HepG2 (cell line): ENCODE measurements around the gene NEDD4L. TPM values are rescaled to one million over a fixed set of nuclear protein-coding genes. Genes with fewer than 3 reads are reported as not detected.

ENCODE experiments used
- ATAC-seq: fragments of 200-7000 bp; cut with Tn5 transposase; 3 replicates; pipeline ENCODE4 v1.9.1; 2020; ENCODE audit warnings: mild to moderate bottlenecking, moderate library complexity
- BruUV-seq: library from RNA; stranded (reverse); fragments of 400-500 nt; replicated peaks from 2 replicates; lab custom pipeline; 2021; lab: Mats Ljungman, UMichigan
- CTCF ChIA-PET: fragments of 300-600 bp; formaldehyde crosslinking; extraction: SDS; loops from one replicate; lab custom pipeline; 2021; ENCODE audit warnings: low total read pairs, inconsistent platforms, low intra/inter-chr PET ratio; lab: Yijun Ruan, JAX
- POLR2A ChIA-PET: fragments of 350-600 bp; sonication (Branson Sonifier 250); formaldehyde crosslinking; loops from one replicate; lab custom pipeline; 2020; ENCODE audit warnings: antibody characterized with exemption, inconsistent platforms; lab: Yijun Ruan, JAX
- DNase-seq: peaks from one replicate; pipeline ENCODE4 v3.0.0-alpha.2; 2015; ENCODE audit warnings: low spot score
- FAIRE-seq: peaks from 3 replicates; lab custom pipeline; 2011; peaks lifted over from hg19 to GRCh38; lab: Jason Lieb, UNC
- H2AFZ ChIP-seq: one replicate; pipeline ENCODE4 v1.6.1; 2011; ENCODE audit warnings: low read length, inconsistent platforms
- H3K27ac ChIP-seq: fragments of 300-600 bp; 3 replicates; pipeline ENCODE4 v1.8.0; 2011; ENCODE audit warnings: mixed run types, mild to moderate bottlenecking, mixed read lengths, low read length, inconsistent platforms; ENCODE audit not compliant: insufficient read depth; ENCODE audit errors: extremely low read length
- H3K27me3 ChIP-seq, 2 experiments: fragments of 200-600 bp in 1 of 2; 2 replicates in 1 of 2; 3 replicates in 1 of 2; pipeline versions ENCODE4 v1.6.0 to v1.8.0; 2011; ENCODE audit warnings: low read length in 2 of 2, mild to moderate bottlenecking in 2 of 2, moderate library complexity in 2 of 2, inconsistent platforms in 1 of 2; ENCODE audit not compliant: insufficient read depth in 2 of 2, control insufficient read depth in 1 of 2
- H3K36me3 ChIP-seq, 2 experiments: fragments of 200-600 bp in 1 of 2; replicated peaks in 1 of 2; 2 replicates in 1 of 2; 3 replicates in 1 of 2; pipeline versions ENCODE4 v1.5.1 to v1.8.0; 2011; ENCODE audit warnings: low read length in 2 of 2, inconsistent platforms in 1 of 2; ENCODE audit not compliant: insufficient read depth in 2 of 2, control insufficient read depth in 1 of 2
- H3K4me1 ChIP-seq: 2 replicates; pipeline ENCODE4 v1.5.1; 2012; ENCODE audit warnings: low read length, inconsistent platforms; ENCODE audit not compliant: insufficient read depth
- H3K4me2 ChIP-seq: 2 replicates; pipeline ENCODE4 v1.6.0; 2011; ENCODE audit warnings: low read depth, low read length, inconsistent platforms
- H3K4me3 ChIP-seq, 3 experiments: fragments of 200-600 bp in 1 of 3; sonication (generic), shearing (Covaris generic) in 1 of 3; replicated peaks in 1 of 3; 2 replicates each; pipeline ENCODE4 v1.5.1; 2011 to 2016; ENCODE audit warnings: low read length in 3 of 3, inconsistent platforms in 2 of 3, low read depth in 2 of 3, mild to moderate bottlenecking in 2 of 3, control low read depth in 1 of 3, mixed read lengths in 1 of 3; ENCODE audit not compliant: insufficient read depth in 1 of 3
- H3K79me2 ChIP-seq: one replicate; pipeline ENCODE4 v1.6.1; 2011; ENCODE audit warnings: low read length, inconsistent platforms; ENCODE audit not compliant: insufficient read depth
- H3K9ac ChIP-seq: 2 replicates; pipeline ENCODE4 v1.6.0; 2011; ENCODE audit warnings: mild to moderate bottlenecking, low read depth, low read length, inconsistent platforms; ENCODE audit not compliant: insufficient read depth
- H3K9me3 ChIP-seq: 2 replicates; pipeline ENCODE4 v1.5.1; 2012; ENCODE audit warnings: mild to moderate bottlenecking, low read length
- H4K20me1 ChIP-seq: 2 replicates; pipeline ENCODE4 v1.6.0; 2011; ENCODE audit warnings: inconsistent platforms, mild to moderate bottlenecking, low read length, moderate library complexity; ENCODE audit not compliant: insufficient read depth
- AHR ChIP-seq: IDR thresholded peaks from 2 replicates; pipeline ENCODE4 v1.6.1; 2018; ENCODE audit warnings: missing genetic modification reagents, missing compliant biosample characterization
- ARNT2 ChIP-seq: sonication (generic); formaldehyde crosslinking; IDR thresholded peaks from 2 replicates; pipeline ENCODE4 v1.8.0; 2022; ENCODE audit warnings: mild to moderate bottlenecking, low read depth, missing genetic modification reagents, moderate library complexity
- HDAC6 ChIP-seq: fragments of 200-600 bp; sonication (generic); IDR thresholded peaks from 2 replicates; pipeline ENCODE4 v1.7.0; 2017; ENCODE audit warnings: mild to moderate bottlenecking, antibody characterized with exemption, low read length, low read depth
- KLF11 ChIP-seq: IDR thresholded peaks from 2 replicates; pipeline ENCODE4 v1.6.1; 2016; ENCODE audit warnings: missing compliant biosample characterization
- KMT2A ChIP-seq: sonication (generic); formaldehyde crosslinking; IDR thresholded peaks from 2 replicates; pipeline ENCODE4 v1.4.0; 2020; ENCODE audit warnings: missing genetic modification reagents
- MBNL3 ChIP-seq: fragments of 250-450 bp; sonication (Bioruptor Pico); conservative IDR thresholded peaks from 2 replicates; pipeline ENCODE4 v1.8.0; 2022; ENCODE audit warnings: mild to moderate bottlenecking, inconsistent platforms
- NCOR1 ChIP-seq: fragments of 200-600 bp; sonication (generic); IDR thresholded peaks from 2 replicates; pipeline ENCODE4 v1.7.0; 2017; ENCODE audit warnings: antibody characterized with exemption, low read length, borderline replicate concordance
- NFE2L1 ChIP-seq: sonication (generic); formaldehyde crosslinking; IDR thresholded peaks from 2 replicates; pipeline ENCODE4 v1.4.0; 2020; ENCODE audit warnings: missing genetic modification reagents, mild to moderate bottlenecking, borderline replicate concordance
- PLRG1 ChIP-seq: fragments of 450-650 bp; conservative IDR thresholded peaks from 2 replicates; pipeline ENCODE4 v1.6.1; 2016
- TGIF2 ChIP-seq: IDR thresholded peaks from 2 replicates; pipeline ENCODE4 v1.6.1; 2016; ENCODE audit warnings: control low read depth, missing compliant biosample characterization
- ZFP62 ChIP-seq: sonication (generic); formaldehyde crosslinking; IDR thresholded peaks from 2 replicates; pipeline ENCODE4 v1.4.0; 2020; ENCODE audit warnings: missing genetic modification reagents
- ZNF674 ChIP-seq: sonication (generic); formaldehyde crosslinking; IDR thresholded peaks from 2 replicates; pipeline ENCODE4 v1.5.0; 2020; ENCODE audit warnings: low read depth, mild to moderate bottlenecking, missing genetic modification reagents
- ZNF749 ChIP-seq: sonication (generic); formaldehyde crosslinking; IDR thresholded peaks from 2 replicates; pipeline ENCODE4 v1.8.0; 2022; ENCODE audit warnings: mild to moderate bottlenecking, missing genetic modification reagents, moderate library complexity, borderline replicate concordance
- ZSCAN25 ChIP-seq: sonication (generic); formaldehyde crosslinking; IDR thresholded peaks from 2 replicates; pipeline ENCODE4 v1.8.0; 2022; ENCODE audit warnings: mild to moderate bottlenecking, missing genetic modification reagents
- WGBS: methylation state at CpG from one replicate; pipeline ENCODE4 v1.1.6; 2017; ENCODE audit warnings: low lambda C conversion rate; 5-methylcytosine and 5-hydroxymethylcytosine counted together
- in situ Hi-C: cut with HindIII; loops from 2 replicates; pipeline ENCODE4 v1.10.0; 2017; ENCODE audit warnings: low pct_unique_long_range_greater_than_20kb; ENCODE audit not compliant: extremely low pct_ligation_motif_present
- intact Hi-C: fragments of 100-400 bp; cut with micrococcal nuclease; formaldehyde crosslinking; loops from one replicate; pipeline ENCODE4 v1.10.0; 2022; ENCODE audit not compliant: unreplicated experiment
- polyA plus RNA-seq, 8 experiments: library from polyadenylated mRNA; depleted of rRNA in 3 of 8; stranded (reverse) in 7 of 8; unstranded in 1 of 8; fragments of >200 nt; fragmentation: Illumina TruSeq in 4 of 8; extraction: Trizol in 4 of 8; gene quantifications; 2 replicates each; pipeline versions ENCODE4 v1.2.1 to v1.2.3, GENCODE V29; 2011 to 2016; ENCODE audit warnings: low read depth in 4 of 8, missing spikeins in 1 of 8, mixed read lengths in 1 of 8; ENCODE audit not compliant: insufficient read depth in 1 of 8
- total RNA-seq, 5 experiments: library from RNA; depleted of rRNA; stranded (reverse); fragments of >200 nt; fragmentation: Illumina TruSeq; extraction: Trizol; gene quantifications; 2 replicates each; pipeline ENCODE4 v1.2.3, GENCODE V29; 2016; ENCODE audit warnings: low read depth in 1 of 5
- TF ChIP-seq, protein P1 (sequence below): sonication (generic); formaldehyde crosslinking; IDR thresholded peaks from 2 replicates; pipeline ENCODE4 v1.4.0; 2020; ENCODE audit warnings: missing genetic modification reagents, mild to moderate bottlenecking, borderline replicate concordance
- TF ChIP-seq, protein P2 (sequence below): sonication (generic); formaldehyde crosslinking; IDR thresholded peaks from 2 replicates; pipeline ENCODE4 v1.4.0; 2020; ENCODE audit warnings: mild to moderate bottlenecking, low read depth, missing genetic modification reagents

Gene NEDD4L
- total and polyA plus RNA-seq, 2 of the 13 experiments (the other 11 are each of a cell fraction or from before 2014, with no cell fraction given) = 168 to 390 TPM

DNA sequence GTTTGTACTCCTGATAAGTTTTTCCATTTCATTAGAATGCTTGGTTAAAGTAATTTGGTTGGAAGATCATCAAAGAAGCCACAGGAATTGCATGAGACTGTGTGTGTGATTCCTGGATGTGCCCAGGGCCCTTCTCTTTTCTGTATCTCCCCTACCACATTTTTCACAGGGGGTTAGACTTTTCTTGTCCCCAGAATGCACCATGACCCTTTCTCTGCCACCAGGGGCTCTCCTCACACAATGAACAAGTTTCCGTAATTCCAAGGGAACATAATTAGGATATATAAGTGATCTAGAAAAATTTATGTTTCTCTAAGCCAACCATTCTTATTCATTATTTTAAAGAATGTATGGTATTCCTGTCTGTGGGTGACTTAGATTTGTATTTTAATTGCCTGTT is 291.8 kb downstream of the NEDD4L start (continued):
- TF ChIP-seq, protein P1, sequence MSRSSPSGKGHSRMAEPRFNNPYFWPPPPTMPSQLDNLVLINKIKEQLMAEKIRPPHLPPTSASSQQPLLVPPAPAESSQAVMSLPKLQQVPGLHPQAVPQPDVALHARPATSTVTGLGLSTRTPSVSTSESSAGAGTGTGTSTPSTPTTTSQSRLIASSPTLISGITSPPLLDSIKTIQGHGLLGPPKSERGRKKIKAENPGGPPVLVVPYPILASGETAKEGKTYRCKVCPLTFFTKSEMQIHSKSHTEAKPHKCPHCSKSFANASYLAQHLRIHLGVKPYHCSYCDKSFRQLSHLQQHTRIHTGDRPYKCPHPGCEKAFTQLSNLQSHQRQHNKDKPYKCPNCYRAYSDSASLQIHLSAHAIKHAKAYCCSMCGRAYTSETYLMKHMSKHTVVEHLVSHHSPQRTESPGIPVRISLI (CRISPR knock-in tag) = no peak
- TF ChIP-seq MBNL3 (CRISPR knock-in tag) (no peak), KMT2A (CRISPR knock-in tag) (no peak), TGIF2 (no peak), ZNF674 (CRISPR knock-in tag) (no peak), PLRG1 (no peak), NCOR1 (no peak), HDAC6 (no peak)
- TF ChIP-seq, all 625 proteins: peak for 0

DNA sequence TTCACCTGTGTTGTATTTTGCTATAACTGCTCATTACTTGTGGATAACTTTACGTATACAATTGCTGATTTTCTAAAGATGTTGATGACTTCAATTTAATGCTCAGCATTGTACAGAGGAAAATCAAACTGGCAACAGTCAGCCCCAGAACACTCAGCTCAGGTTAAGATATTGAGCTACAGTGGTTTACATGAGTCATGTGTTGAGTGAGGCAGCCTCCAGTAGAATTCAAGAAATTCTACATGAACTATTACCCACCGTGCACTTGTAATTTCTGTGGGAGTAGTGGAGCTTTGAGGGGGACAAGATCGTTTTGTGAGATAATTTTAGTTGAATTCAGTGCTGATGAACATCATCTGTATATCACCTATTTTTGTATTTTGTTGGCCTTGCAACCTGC is 292.6 kb downstream of the NEDD4L start:
- Histone ChIP-seq H3K9ac (no peak overlapping the region), H3K9me3 (no peaks in the 10 kb centered on the region), H3K27me3 (no peaks in the 10 kb centered on the region), H3K36me3 (peaks cover 1 to 73% of the 10 kb centered on the region in 2 experiments), H3K4me1 (no peaks in the 10 kb centered on the region), H2AFZ (no peak overlapping the region), H3K4me2 (no peak overlapping the region), H3K27ac (no peak overlapping the region), H3K79me2 (no peaks in the 10 kb centered on the region), H3K4me3 (no peak overlapping the region), H4K20me1 (no peaks in the 10 kb centered on the region)
- BruUV-seq = no TSS peak
- in situ Hi-C loops = no loop called here
- TF ChIP-seq, protein P2, sequence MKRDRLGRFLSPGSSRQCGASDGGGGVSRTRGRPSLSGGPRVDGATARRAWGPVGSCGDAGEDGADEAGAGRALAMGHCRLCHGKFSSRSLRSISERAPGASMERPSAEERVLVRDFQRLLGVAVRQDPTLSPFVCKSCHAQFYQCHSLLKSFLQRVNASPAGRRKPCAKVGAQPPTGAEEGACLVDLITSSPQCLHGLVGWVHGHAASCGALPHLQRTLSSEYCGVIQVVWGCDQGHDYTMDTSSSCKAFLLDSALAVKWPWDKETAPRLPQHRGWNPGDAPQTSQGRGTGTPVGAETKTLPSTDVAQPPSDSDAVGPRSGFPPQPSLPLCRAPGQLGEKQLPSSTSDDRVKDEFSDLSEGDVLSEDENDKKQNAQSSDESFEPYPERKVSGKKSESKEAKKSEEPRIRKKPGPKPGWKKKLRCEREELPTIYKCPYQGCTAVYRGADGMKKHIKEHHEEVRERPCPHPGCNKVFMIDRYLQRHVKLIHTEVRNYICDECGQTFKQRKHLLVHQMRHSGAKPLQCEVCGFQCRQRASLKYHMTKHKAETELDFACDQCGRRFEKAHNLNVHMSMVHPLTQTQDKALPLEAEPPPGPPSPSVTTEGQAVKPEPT (CRISPR knock-in tag) = no peak
- TF ChIP-seq ZNF749 (no peak), AHR (no peak), KLF11 (CRISPR knock-in tag) (no peak), ZSCAN25 (no peak), ARNT2 (CRISPR knock-in tag) (no peak), NFE2L1 (CRISPR knock-in tag) (no peak), ZFP62 (CRISPR knock-in tag) (no peak)
- ATAC-seq (no peak), FAIRE-seq (no peak), DNase-seq (no peak)
- intact Hi-C loops = no loop called here
- ChIA-PET POLR2A (no interaction called here), CTCF (no interaction called here)
- 97% methylated on average over 3 of the region's 3 CpGs for WGBS
